Neural cell (in vitro differentiated cells): ENCODE results near the gene SLC29A2. TPM values are rescaled to one million over a fixed set of nuclear protein-coding genes. Genes with fewer than 3 reads are reported as not detected.
A peak's percentile ranks its signal among the peaks of the same experiment; 100 is the strongest.

ENCODE experiments used
- H2AFZ ChIP-seq: fragments of 200-600, 300-800 bp; sonication (generic), shearing (Covaris generic); 2 replicates; pipeline ENCODE4 v1.6.0; 2014; ENCODE audit warnings: low read depth, mild to moderate bottlenecking, antibody characterized with exemption, low read length, moderate library complexity
- H3F3A ChIP-seq: fragments of 200-600 bp; shearing (Covaris generic); 2 replicates; pipeline ENCODE4 v1.6.1; 2016; ENCODE audit warnings: mild to moderate bottlenecking, moderate library complexity, mixed read lengths, antibody characterized with exemption, low read length; ENCODE audit not compliant: insufficient read depth, poor library complexity, severe bottlenecking
- H3K27ac ChIP-seq: fragments of 200-600, 300-800 bp; sonication (generic), shearing (Covaris generic); 2 replicates; pipeline ENCODE4 v1.5.1; 2014; ENCODE audit warnings: mild to moderate bottlenecking, low read length, moderate library complexity
- H3K27me3 ChIP-seq: fragments of 300-800, 200-600 bp; sonication (generic), shearing (Covaris generic); 2 replicates; pipeline ENCODE4 v1.6.0; 2014; ENCODE audit warnings: mild to moderate bottlenecking, low read depth, low read length, moderate library complexity; ENCODE audit not compliant: insufficient read depth
- H3K36me3 ChIP-seq: fragments of 300-800, 200-600 bp; sonication (generic), shearing (Covaris generic); 2 replicates; pipeline ENCODE4 v1.5.1; 2014; ENCODE audit warnings: mild to moderate bottlenecking, antibody characterized with exemption, low read length, moderate library complexity; ENCODE audit not compliant: insufficient read depth
- H3K4me2 ChIP-seq: fragments of 300-800, 200-600 bp; sonication (generic), shearing (Covaris generic); 2 replicates; pipeline ENCODE4 v1.6.0; 2014; ENCODE audit warnings: mild to moderate bottlenecking, low read length
- H3K4me3 ChIP-seq: fragments of 300-800, 200-600 bp; sonication (generic), shearing (Covaris generic); 2 replicates; pipeline ENCODE4 v1.5.1; 2014; ENCODE audit warnings: mild to moderate bottlenecking, low read length, moderate library complexity
- H3K79me2 ChIP-seq: fragments of 200-600 bp; shearing (Covaris generic); replicated peaks from 2 replicates; pipeline ENCODE4 v1.6.0; 2014; ENCODE audit warnings: mild to moderate bottlenecking, low read length, moderate library complexity; ENCODE audit not compliant: insufficient read depth
- H3K9ac ChIP-seq: fragments of 300-800, 200-600 bp; sonication (generic), shearing (Covaris generic); 2 replicates; pipeline ENCODE4 v1.6.1; 2016; ENCODE audit warnings: mild to moderate bottlenecking, low read length, mixed read lengths
- H3K9me2 ChIP-seq: fragments of 200-600 bp; shearing (Covaris generic); 2 replicates; pipeline ENCODE4 v1.6.1; 2016; ENCODE audit warnings: mild to moderate bottlenecking, low read length, mixed read lengths; ENCODE audit not compliant: insufficient read depth
- H3K9me3 ChIP-seq: fragments of 200-600, 300-800 bp; sonication (generic), shearing (Covaris generic); 2 replicates; pipeline ENCODE4 v1.6.1; 2016; ENCODE audit warnings: mild to moderate bottlenecking, mixed run types, low read length, moderate library complexity, mixed read lengths
- H4K20me1 ChIP-seq: fragments of 200-600 bp; shearing (Covaris generic); 2 replicates; pipeline ENCODE4 v1.6.1; 2016; ENCODE audit warnings: mild to moderate bottlenecking, mixed run types; ENCODE audit not compliant: insufficient read depth
- CTCF ChIP-seq: fragments of 450-650 bp; IDR thresholded peaks from 2 replicates; pipeline ENCODE4 v1.5.1; 2014; ENCODE audit warnings: antibody characterized with exemption, mild to moderate bottlenecking, moderate library complexity; ENCODE audit not compliant: poor library complexity, severe bottlenecking
- EZH2 ChIP-seq: fragments of 200-600, 300-800 bp; shearing (Covaris generic), sonication (generic); IDR thresholded peaks from 2 replicates; pipeline ENCODE4 v1.6.1; 2014; ENCODE audit warnings: antibody characterized with exemption, low read length, borderline replicate concordance, mild to moderate bottlenecking; ENCODE audit not compliant: insufficient read depth, poor library complexity, severe bottlenecking
- POLR2AphosphoS5 ChIP-seq: IDR thresholded peaks from 2 replicates; pipeline ENCODE4 v1.6.1; 2012
- RAD21 ChIP-seq: fragments of 450-650 bp; conservative IDR thresholded peaks from 2 replicates; pipeline ENCODE4 v1.6.1; 2014; ENCODE audit warnings: antibody characterized with exemption, mild to moderate bottlenecking, moderate library complexity
- REST ChIP-seq: IDR thresholded peaks from 2 replicates; pipeline ENCODE4 v1.6.1; 2012; ENCODE audit warnings: borderline replicate concordance
- SMC3 ChIP-seq: fragments of 450-650 bp; conservative IDR thresholded peaks from 2 replicates; pipeline ENCODE4 v1.6.1; 2014; ENCODE audit warnings: antibody characterized with exemption, mild to moderate bottlenecking, moderate library complexity; ENCODE audit not compliant: poor library complexity
- TAF1 ChIP-seq: IDR thresholded peaks from 2 replicates; pipeline ENCODE4 v1.6.1; 2012; ENCODE audit warnings: low read depth
- polyA plus RNA-seq: library from polyadenylated mRNA; depleted of rRNA; stranded (reverse); fragments of >200 nt; gene quantifications from 2 replicates; pipeline ENCODE4 v1.2.3, GENCODE V29; 2014

Gene SLC29A2
- polyA plus RNA-seq, 1 donor from 2014 or later = 1.7 TPM

GRCh38 chr11:66391322-66391721, 19.8 kb upstream of the SLC29A2 start:
- Histone ChIP-seq H4K20me1 (no peaks in the 10 kb centered on the region), H3K9me2 (no peaks in the 10 kb centered on the region), H3K9me3 (no peaks in the 10 kb centered on the region), H3K36me3 (no peaks in the 10 kb centered on the region), H3K27me3 (peaks cover 4% of the 10 kb centered on the region), H3K4me3 (no peak overlapping the region), H3K79me2 (no peaks in the 10 kb centered on the region), H3K9ac (no peak overlapping the region), H3F3A (no peaks in the 10 kb centered on the region), H2AFZ (no peak overlapping the region), H3K4me2 (no peak overlapping the region), H3K27ac (no peak overlapping the region)
- TF ChIP-seq CTCF = no peak
- no peak for TF ChIP-seq RAD21
- no peak for TF ChIP-seq SMC3
- TF ChIP-seq POLR2AphosphoS5 = no peak
- TF ChIP-seq REST = no peak
- TF ChIP-seq TAF1 = no peak
- no peak for TF ChIP-seq EZH2

- Histone ChIP-seq H3K27me3 (peaks cover 5% of the 10 kb centered on the region), H3K27ac (no peak overlapping the region), H3K36me3 (no peaks in the 10 kb centered on the region), H3K9me2 (no peaks in the 10 kb centered on the region), H3K4me2 (no peak overlapping the region), H2AFZ (no peak overlapping the region), H3K9ac (no peak overlapping the region), H4K20me1 (no peaks in the 10 kb centered on the region), H3K79me2 (no peaks in the 10 kb centered on the region), H3K9me3 (no peaks in the 10 kb centered on the region), H3K4me3 (no peak overlapping the region), H3F3A (no peaks in the 10 kb centered on the region)
- TF ChIP-seq CTCF (peak; percentile 21), EZH2 (no peak)
Measured at GRCh38 chr11:66388780-66389386, 17.3 kb upstream of the SLC29A2 start.
